ENCODE measurements around the gene MR1.

MR1 gene

GRCh38 chr1:181064702-181065101 lies 30.9 kb downstream of the MR1 start:
- no peak for DNase-seq

- DNase-seq: no peak
These were observed 39.9 kb downstream of the MR1 start for GRCh38 chr1:181073638-181074037.

GRCh38 chr1:181075766-181076350 lies 42.1 kb downstream of the MR1 start:
- no peak for DNase-seq

- no peak for DNase-seq
These were observed 43.1 kb downstream of the MR1 start for GRCh38 chr1:181076852-181077251.

- no peak for DNase-seq
These were observed 43.9 kb downstream of the MR1 start for GRCh38 chr1:181077576-181078242.

GRCh38 chr1:181079382-181079781 lies 45.6 kb downstream of the MR1 start:
- DNase-seq: no peak

- DNase-seq: no peak
These were observed 46.1 kb downstream of the MR1 start for GRCh38 chr1:181079920-181080319.

- no peak for DNase-seq
These were observed 46.8 kb downstream of the MR1 start for GRCh38 chr1:181080556-181080955.

GRCh38 chr1:181081395-181081794 lies 47.6 kb downstream of the MR1 start:
- DNase-seq: no peak

GRCh38 chr1:181083842-181084605 lies 50.2 kb downstream of the MR1 start:
- DNase-seq: no peak

- no peak for DNase-seq
These were observed 50.8 kb downstream of the MR1 start for GRCh38 chr1:181084606-181084969.

- no peak for DNase-seq
These were observed 52.3 kb downstream of the MR1 start for GRCh38 chr1:181086091-181086490.

GRCh38 chr1:181086926-181087325 lies 53.1 kb downstream of the MR1 start:
- DNase-seq: no peak

- no peak for DNase-seq
These were observed 53.7 kb downstream of the MR1 start for GRCh38 chr1:181087400-181087901.

GRCh38 chr1:181088079-181089016 lies 54.6 kb downstream of the MR1 start, which contains the start of gene IER5:
Gene IER5, plus strand, starts transcription at chr1:181088700. Its CDS starts 203 bp downstream, at chr1:181088903.
- DNase-seq: peak; percentile 88

- DNase-seq: peak; percentile 42
These were observed 55.4 kb downstream of the MR1 start for GRCh38 chr1:181089017-181089675.

GRCh38 chr1:181089676-181090544 lies 56.1 kb downstream of the MR1 start:
- DNase-seq: peak; percentile 61

GRCh38 chr1:181090641-181091126 lies 56.9 kb downstream of the MR1 start:
- no peak for DNase-seq

GRCh38 chr1:181091309-181092040 lies 57.7 kb downstream of the MR1 start:
- DNase-seq: no peak

- DNase-seq: no peak
These were observed 58.3 kb downstream of the MR1 start for GRCh38 chr1:181092056-181092455.
